Prostate gland (tissue), 2 donors: ENCODE results near the gene UBN1. TPM values are rescaled to one million over a fixed set of nuclear protein-coding genes. Genes with fewer than 3 reads are reported as not detected.

Experiments
- DNase-seq: peaks from one replicate; pipeline ENCODE4 v3.0.0-alpha.2; 2019; ENCODE audit warnings: low spot score
- H3K27ac ChIP-seq, 2 donors: fragments of 200-600 bp; sonication (generic); 2 replicates each; pipeline ENCODE4 v1.5.1; 2017 to 2019
- H3K27me3 ChIP-seq: fragments of 200-600 bp; sonication (generic); replicated peaks from 2 replicates; pipeline ENCODE4 v1.5.1; 2019; ENCODE audit not compliant: insufficient read depth
- H3K36me3 ChIP-seq, 2 donors: fragments of 200-600 bp; sonication (generic); 1 replicate in 1 of 2; 2 replicates in 1 of 2; pipeline versions ENCODE4 v1.5.1 to v1.8.1; 2017 to 2019
- H3K4me1 ChIP-seq: fragments of 200-600 bp; sonication (generic); replicated peaks from 2 replicates; pipeline ENCODE4 v1.5.1; 2019
- H3K4me3 ChIP-seq, 2 donors: fragments of 200-600 bp; sonication (generic); 2 replicates each; pipeline ENCODE4 v1.5.1; 2017 to 2019
- H3K9me3 ChIP-seq: fragments of 200-600 bp; sonication (generic); 2 replicates; pipeline ENCODE4 v1.5.1; 2017
- CTCF ChIP-seq, 4 experiments: fragments of 200-600 bp in 2 of 4; fragments of 450-650 bp in 2 of 4; sonication (generic) in 2 of 4; IDR thresholded peaks; 1 replicate in 3 of 4; 2 replicates in 1 of 4; pipeline ENCODE4 v1.5.1; 2016 to 2019; ENCODE audit warnings: antibody characterized with exemption in 4 of 4, mild to moderate bottlenecking in 2 of 4, moderate library complexity in 2 of 4
- POLR2A ChIP-seq: fragments of 450-650 bp; IDR thresholded peaks from one replicate; pipeline ENCODE4 v1.6.1; 2016; ENCODE audit warnings: antibody characterized with exemption, mild to moderate bottlenecking
- POLR2AphosphoS5 ChIP-seq: sonication (generic); formaldehyde crosslinking; IDR thresholded peaks from one replicate; pipeline ENCODE4 v1.6.1; 2017; ENCODE audit warnings: antibody characterized with exemption
- WGBS: methylation state at CpG from one replicate; pipeline ENCODE4 v1.1.5; 2018; 5-methylcytosine and 5-hydroxymethylcytosine counted together
- intact Hi-C: fragments of 100-400 bp; cut with DNase I; formaldehyde crosslinking; loops from one replicate; pipeline ENCODE4 v1.14.2; 2022
- total RNA-seq, 2 donors: library from RNA; depleted of rRNA; stranded (reverse); fragments of >200 nt; gene quantifications; one replicate each; pipeline ENCODE4 v1.1.0, GENCODE V29; 2016

The UBN1 gene, protein sequence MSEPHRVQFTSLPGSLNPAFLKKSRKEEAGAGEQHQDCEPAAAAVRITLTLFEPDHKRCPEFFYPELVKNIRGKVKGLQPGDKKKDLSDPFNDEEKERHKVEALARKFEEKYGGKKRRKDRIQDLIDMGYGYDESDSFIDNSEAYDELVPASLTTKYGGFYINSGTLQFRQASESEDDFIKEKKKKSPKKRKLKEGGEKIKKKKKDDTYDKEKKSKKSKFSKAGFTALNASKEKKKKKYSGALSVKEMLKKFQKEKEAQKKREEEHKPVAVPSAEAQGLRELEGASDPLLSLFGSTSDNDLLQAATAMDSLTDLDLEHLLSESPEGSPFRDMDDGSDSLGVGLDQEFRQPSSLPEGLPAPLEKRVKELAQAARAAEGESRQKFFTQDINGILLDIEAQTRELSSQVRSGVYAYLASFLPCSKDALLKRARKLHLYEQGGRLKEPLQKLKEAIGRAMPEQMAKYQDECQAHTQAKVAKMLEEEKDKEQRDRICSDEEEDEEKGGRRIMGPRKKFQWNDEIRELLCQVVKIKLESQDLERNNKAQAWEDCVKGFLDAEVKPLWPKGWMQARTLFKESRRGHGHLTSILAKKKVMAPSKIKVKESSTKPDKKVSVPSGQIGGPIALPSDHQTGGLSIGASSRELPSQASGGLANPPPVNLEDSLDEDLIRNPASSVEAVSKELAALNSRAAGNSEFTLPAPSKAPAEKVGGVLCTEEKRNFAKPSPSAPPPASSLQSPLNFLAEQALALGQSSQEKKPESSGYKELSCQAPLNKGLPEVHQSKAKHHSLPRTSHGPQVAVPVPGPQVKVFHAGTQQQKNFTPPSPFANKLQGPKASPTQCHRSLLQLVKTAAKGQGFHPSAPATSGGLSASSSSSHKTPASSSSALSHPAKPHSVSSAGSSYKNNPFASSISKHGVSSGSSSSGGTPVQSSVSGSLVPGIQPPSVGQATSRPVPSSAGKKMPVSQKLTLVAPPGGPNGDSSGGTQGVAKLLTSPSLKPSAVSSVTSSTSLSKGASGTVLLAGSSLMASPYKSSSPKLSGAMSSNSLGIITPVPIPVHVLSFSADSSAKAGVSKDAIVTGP (N-terminal part only)
- 10 to 100 TPM; 28.2 to 56.9 TPM for total RNA-seq

GRCh38 chr16:4846901-4847773, at the start of gene UBN1, which contains the start of gene GLYR1:
Gene UBN1, plus strand, starts transcription at chr16:4847481. Its CDS starts 5,437 bp downstream, at chr16:4852918.
Gene GLYR1, minus strand, starts transcription at chr16:4847288. Its CDS starts 23 bp downstream, at chr16:4847265.
- whole genome bisulfite sequencing = under 1% methylated on average over 94 of the region's 126 CpGs
- Histone ChIP-seq H3K27me3 (no peaks in the 10 kb centered on the region), H3K27ac (peak within 1 kb of the TSS; percentile 91 to 96), H3K9me3 (no peaks in the 10 kb centered on the region), H3K4me3 (peak within 1 kb of the TSS; percentile 94 to 98), H3K4me1 (peaks cover 13% of the 10 kb centered on the region), H3K36me3 (peaks cover 6 to 12% of the 10 kb centered on the region in 2 donors)
- DNase-seq = peak; percentile 99
- TF ChIP-seq POLR2AphosphoS5 (peak; percentile 93), CTCF (IDR thresholded peaks at IDR 0.05) (peak in 1 of 4 experiments; percentile 15), POLR2A (peak; percentile 77)
- intact Hi-C loops = loop anchor here (5.0 to 10.0 kb wide), 2 partner anchors 110 to 112 kb away; partner anchors contain the start of genes ANKS3, DNAAF8 and SEC14L5

DNA sequence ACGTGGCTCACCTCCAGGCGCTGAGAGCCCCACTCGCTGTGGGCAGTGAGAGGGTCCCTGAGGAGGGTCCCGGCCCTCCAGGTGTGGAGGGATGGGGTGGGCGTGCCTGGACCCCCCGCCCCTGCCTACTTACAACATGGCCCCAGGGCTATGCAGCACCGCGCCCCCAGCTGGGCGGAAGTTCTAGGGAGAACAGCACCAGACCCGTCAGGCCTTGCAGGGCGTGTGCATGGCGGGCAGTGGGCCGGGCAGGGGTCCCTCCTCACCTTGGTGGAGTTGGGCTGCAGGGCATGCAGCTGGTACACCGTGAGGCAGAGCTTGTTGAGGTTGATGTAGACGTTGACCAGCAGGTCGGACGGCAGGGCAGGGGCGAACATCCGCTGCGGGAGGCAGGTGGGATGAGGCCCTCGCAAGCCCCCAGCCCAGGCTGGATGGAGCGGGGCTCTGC, 49.5 kb upstream of the UBN1 start:
- H3K4me3 ChIP-seq = no peak overlapping the region
- no peaks in the 10 kb centered on the region for H3K27me3 ChIP-seq
- no peak overlapping the region for H3K27ac ChIP-seq
- H3K4me1 ChIP-seq = peaks cover 8% of the 10 kb centered on the region
- no peaks in the 10 kb centered on the region for H3K9me3 ChIP-seq
- TF ChIP-seq POLR2AphosphoS5 (no peak), POLR2A (no peak), CTCF (IDR thresholded peaks at IDR 0.05) (no peak)
- DNase-seq = no peak
- H3K36me3 ChIP-seq = no peaks in the 10 kb centered on the region
- intact Hi-C loops = no loop called here
- WGBS = 94% methylated on average over 22 of the region's 22 CpGs

DNA sequence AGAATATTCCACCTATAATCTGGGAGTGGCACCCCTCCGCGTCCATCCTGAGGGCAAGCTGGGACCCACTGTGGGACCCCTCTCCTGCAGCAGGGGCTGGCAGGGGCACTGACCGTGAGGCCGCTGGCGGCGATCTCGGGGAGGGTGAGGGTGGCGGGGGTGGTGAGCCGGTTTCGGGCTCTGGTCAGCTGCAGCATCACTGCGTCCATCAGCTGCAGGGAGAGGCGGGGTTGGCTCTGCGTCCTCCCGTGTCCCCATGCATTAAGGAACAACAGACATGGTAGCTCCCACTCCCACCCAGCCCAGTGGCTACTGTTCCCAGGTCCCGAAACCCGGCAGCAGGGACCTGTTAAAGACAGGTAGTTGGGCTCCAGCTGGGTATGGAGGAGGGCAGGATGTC, 48.8 kb upstream of the UBN1 start:
- Histone ChIP-seq H3K9me3 (no peaks in the 10 kb centered on the region), H3K4me3 (no peak overlapping the region), H3K4me1 (peaks cover 11% of the 10 kb centered on the region), H3K36me3 (no peaks in the 10 kb centered on the region), H3K27ac (no peak overlapping the region), H3K27me3 (no peaks in the 10 kb centered on the region)
- DNase-seq = no peak
- WGBS = 87% methylated on average over 8 of the region's 16 CpGs
- intact Hi-C loops = no loop called here
- TF ChIP-seq POLR2A (no peak), CTCF (IDR thresholded peaks at IDR 0.05) (no peak), POLR2AphosphoS5 (no peak)

DNA sequence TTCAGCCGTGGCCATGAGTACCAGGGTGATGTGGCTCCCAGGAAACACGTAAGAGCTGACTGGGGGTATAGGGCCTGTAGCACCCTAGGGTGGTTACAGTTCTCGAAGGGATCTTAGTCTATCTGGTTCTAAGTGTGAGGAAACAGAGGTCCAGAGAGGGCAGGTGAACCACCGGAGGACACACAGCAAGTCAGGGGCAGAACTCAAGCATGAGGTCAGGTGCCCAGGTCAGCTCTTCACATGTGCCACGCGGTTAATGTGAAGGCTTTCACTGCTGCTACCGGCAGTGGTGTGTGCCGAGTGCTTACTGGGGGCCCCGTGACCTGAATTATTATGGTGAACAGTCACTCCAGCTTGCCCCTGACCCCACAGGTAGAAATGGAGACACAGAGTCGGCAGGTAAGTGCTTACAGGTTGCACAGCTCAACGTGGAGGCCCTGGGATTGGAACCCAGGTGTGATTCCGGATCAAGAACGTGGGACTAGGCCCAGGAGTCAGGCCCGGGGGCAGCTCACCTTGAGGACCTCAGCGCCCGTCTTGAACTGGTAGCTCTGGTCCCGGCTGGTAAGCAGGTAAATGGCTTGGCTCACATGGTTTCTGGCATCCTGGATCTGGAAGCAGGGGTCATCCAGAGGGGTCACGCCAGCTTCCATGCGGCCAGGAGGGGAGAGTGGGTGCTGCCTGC, 48.0 kb upstream of the UBN1 start:
- WGBS = 93% methylated on average over 19 of the region's 19 CpGs
- no peak overlapping the region for H3K27ac ChIP-seq
- no peak for DNase-seq
- no peak overlapping the region for H3K4me3 ChIP-seq
- H3K36me3 ChIP-seq = peaks cover 0 to 3% of the 10 kb centered on the region in 2 donors
- H3K4me1 ChIP-seq = peaks cover 13% of the 10 kb centered on the region
- H3K27me3 ChIP-seq = no peaks in the 10 kb centered on the region
- intact Hi-C loops = no loop called here
- TF ChIP-seq CTCF (IDR thresholded peaks at IDR 0.05) = no peak
- no peak for TF ChIP-seq POLR2A
- TF ChIP-seq POLR2AphosphoS5 = no peak
- H3K9me3 ChIP-seq = no peaks in the 10 kb centered on the region
